Stimulated activated CD8-positive, alpha-beta memory T cell treated with anti-CD3 and anti-CD28 coated beads, Interleukin-4, amount 100 ng/mL, for 1 hour (primary cell): ENCODE data around the gene MS4A10.
"Not testable (repeated sequence)": the region's sequence is repeated elsewhere in the genome, so short reads cannot be mapped to it uniquely, and the experiment has no call there.

Source experiments
- DNase-seq, 2 donors: peaks; one replicate each; pipeline ENCODE4 v3.0.0-alpha.2; 2020; ENCODE audit warnings: low read depth in 2 of 2, low spot score in 1 of 2

Gene MS4A10

DNA sequence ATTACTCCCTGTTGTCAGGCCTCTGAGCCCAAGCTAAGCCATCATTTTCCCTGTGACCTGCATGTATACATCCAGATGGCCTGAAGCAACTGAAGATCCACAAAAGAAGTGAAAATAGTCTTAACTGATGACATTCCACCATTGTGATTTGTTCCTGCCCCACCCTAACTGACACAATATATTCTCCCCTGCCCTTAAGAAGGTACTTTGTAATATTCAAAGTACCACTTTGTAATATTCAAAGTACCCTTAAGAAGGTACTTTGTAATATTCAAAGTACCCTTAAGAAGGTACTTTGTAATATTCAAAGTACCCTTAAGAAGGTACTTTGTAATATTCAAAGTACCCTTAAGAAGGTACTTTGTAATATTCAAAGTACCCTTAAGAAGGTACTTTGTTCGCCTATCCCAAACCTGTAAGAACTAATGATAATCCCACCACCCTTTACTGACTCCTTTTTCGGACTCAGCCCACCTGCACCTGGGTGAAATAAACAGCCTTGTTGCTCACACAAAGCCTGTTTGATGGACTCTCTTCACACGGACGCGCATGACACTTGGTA is 38.7 kb downstream of the MS4A10 start:
- DNase-seq: not testable (repeated sequence)

- DNase-seq: no peak
Observed at GRCh38 chr11:60825118-60825517, 40.0 kb downstream of the MS4A10 start.

- no peak for DNase-seq
Observed at GRCh38 chr11:60825790-60826189, 40.7 kb downstream of the MS4A10 start.

- no peak for DNase-seq
Observed at GRCh38 chr11:60830478-60831142, 45.5 kb downstream of the MS4A10 start.

DNA sequence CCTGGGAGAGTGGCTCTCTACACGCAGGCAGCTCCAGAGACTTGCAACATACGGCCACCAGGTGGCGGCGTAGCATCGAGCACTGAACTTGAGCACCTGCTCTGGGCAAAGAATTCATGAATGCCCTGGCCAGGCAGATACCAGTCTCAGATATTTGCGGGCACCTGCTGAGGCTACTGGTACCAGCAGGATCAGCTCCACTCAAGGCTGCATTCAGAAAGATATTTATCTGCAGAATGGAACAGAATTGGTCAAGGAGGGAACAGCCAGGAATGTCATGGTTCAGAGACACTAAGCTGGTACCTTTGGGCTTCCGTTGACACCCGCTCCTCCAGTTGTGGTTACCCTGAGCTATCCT is 46.0 kb downstream of the MS4A10 start:
- peak; percentile 60 to 71 for DNase-seq

- no peak for DNase-seq
Observed at GRCh38 chr11:60831501-60832079, 46.5 kb downstream of the MS4A10 start.

DNA sequence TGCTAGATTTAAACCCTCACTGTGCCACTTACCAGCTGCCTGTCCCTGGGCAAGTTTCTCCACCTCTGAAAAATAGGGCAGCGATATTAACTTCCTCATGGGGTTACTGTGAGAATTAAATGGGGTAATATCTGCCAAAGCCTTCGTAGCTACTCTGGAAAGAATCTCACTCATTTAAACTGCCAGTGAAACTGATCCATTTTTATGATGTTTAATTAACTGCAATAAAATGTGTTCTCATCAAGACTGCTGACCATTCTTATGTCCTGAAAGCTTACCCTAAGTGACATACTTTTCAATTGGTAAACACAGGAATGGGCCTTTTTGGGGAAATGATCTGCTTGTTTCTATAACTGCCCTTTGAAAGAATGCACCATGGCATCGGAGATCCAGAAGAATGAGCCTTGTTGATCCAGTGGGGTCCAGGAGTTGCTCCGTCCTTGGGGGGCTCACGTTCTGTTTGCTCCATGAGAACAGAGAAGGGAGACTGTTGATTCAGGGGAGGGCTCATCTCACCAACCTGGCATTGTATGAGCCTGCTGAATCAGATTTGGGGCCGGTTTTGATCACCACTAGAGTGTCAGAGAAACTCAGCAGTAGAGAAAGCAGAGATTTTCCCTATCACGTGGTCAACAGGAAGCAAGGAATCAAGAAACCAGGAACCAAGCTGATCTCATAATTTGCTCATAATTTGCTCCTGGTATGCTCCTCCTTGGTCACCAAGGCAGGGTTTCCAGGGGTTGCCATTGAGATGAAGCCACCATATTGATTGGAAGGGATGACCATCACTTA is 49.8 kb downstream of the MS4A10 start:
- DNase-seq: no peak

GRCh38 chr11:60835534-60835846 is 50.4 kb downstream of the MS4A10 start:
- no peak for DNase-seq

- DNase-seq: no peak
Observed at GRCh38 chr11:60836866-60837515, 51.9 kb downstream of the MS4A10 start.

GRCh38 chr11:60838132-60838531 is 53.0 kb downstream of the MS4A10 start:
- DNase-seq: no peak

- DNase-seq: no peak
Observed at GRCh38 chr11:60840470-60841430, 55.6 kb downstream of the MS4A10 start.

- DNase-seq: peak; percentile 97 to 99
Observed at GRCh38 chr11:60841797-60842667, 56.9 kb downstream of the MS4A10 start, which contains the start of gene CCDC86. TSS of gene CCDC86 (plus strand) at chr11:60842113. CDS start at chr11:60842125, 12 bp downstream.

DNA sequence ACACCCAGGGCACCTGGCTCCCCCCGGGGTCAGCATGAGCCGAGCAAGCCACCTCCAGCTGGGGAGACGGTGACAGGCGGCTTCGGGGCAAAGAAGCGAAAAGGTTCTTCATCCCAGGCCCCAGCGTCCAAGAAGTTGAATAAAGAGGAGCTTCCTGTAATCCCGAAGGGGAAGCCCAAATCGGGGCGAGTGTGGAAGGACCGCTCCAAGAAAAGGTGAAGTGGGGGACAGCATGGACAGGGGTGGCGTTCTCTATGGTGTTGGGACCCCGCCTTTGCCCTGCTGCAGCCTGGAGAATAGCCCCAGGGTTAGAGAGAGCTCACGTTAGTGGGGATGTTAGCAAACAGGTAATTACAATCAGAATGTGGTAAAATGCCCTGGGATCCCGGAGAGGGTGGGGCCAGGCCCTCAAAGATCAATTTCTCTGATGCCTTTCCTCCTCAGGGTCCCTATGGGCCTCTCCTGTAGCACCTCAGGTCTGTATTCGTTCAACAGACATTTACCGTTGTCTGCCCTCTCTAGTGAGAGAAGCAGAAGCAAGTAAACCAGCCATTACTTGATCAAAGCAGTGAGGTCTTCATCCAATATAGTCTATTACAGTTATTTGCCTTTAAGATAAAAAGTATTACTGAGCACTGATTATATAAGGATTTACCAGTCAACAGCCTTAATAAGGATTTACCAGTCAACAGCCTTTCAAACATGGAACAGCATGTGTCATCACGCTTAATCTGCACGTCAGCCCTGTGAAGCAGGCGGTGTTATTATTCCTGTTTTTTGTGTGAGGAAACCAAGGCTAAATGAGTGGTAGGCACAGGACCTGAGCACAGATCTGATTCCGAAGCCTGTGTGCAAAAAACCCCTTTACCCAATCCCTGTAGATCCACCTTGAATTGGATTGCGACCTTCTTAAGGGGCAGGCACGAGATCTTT is 57.8 kb downstream of the MS4A10 start:
- no peak for DNase-seq

DNA sequence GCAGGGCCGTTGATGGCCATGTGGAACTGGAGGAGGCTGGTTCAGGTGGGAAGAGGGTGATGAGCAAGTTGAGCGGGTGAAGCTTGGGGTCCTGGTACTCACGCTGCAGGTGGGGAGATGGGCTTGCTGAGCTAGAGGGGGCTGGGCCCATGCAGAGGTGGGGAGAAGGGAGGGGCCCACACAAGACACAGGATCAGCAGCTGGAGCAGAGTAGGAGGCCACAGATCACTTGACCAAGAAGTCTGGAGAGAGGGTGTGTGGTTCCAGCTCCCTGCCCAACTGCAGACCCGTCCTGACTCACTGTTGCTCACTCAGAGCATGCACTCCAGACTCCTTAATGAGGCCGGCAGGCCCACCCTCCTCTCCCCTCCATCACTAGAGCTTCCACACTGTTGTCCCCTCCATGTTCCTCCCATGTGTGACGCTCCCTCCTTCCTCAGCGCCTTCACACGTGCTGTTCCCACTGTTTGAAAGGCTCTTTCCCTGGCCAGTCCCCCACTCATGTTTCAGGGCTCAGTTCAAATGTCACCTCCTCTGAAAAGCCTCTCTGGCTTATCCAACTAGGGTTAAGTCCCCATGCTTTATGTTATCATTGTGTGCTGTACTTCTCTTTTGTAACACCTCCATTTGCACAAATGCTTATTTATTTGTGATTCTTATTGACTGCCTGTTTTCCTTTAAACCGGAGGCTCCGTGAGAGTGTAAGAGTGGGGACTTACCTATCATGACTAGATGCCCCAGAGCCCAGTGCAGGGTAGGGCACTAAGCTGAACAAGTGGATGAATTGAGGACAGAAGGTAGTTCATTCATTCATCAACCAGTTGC is 59.1 kb downstream of the MS4A10 start:
- DNase-seq: no peak

- DNase-seq: no peak
Observed at GRCh38 chr11:60844870-60845221, 59.7 kb downstream of the MS4A10 start.

- DNase-seq: no peak
Observed at GRCh38 chr11:60845338-60845737, 60.2 kb downstream of the MS4A10 start.

DNA sequence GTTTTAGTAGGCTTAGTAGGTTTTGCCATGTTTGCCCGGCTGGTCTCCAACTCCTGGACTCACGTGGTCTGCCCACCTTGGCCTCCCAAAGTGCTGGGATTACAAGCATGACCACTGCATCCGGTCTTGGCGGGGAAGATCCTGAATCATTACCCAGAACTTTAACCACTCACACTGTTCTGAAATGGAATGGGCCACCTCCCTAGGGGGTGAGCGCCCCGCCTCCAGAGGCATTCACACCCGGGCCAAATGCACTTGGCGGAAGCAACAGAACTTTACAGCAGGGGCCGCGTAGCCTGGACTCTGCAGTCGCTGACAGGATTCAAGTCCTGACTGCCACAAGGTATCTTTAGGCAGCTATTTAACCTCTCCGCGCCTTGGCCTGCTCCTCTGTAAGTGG is 62.1 kb downstream of the MS4A10 start:
- DNase-seq: no peak

DNA sequence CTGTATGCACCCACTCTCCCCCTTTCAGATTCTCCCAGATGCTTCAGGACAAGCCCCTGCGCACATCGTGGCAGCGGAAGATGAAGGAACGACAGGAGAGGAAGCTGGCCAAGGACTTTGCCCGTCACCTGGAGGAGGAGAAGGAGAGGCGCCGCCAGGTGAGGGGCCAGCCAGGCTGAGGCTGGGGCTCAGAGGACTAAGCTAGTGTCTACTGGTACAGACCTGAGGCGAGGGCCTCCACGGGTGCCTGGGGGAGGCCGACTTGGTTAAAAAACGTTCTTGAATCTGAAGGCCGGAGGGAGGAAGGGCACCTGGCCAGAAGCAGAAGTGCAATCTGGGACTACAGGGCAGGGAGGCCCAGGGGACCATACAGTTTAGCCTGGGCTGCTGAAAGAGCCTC is 62.8 kb downstream of the MS4A10 start:
- no peak for DNase-seq
